Testis (tissue), 3 donors: ENCODE measurements around the gene PLEKHA7. TPM values are rescaled to one million over a fixed set of nuclear protein-coding genes. Genes with fewer than 3 reads are reported as not detected.

Experiments used
- DNase-seq: peaks from one replicate; pipeline ENCODE4 v3.0.0-alpha.2; 2019
- H3K27ac ChIP-seq, 2 donors: fragments of 200-600 bp; sonication (generic); one replicate each; pipeline ENCODE4 v1.5.1; 2019
- H3K27me3 ChIP-seq: fragments of 200-600 bp; sonication (generic); one replicate; pipeline ENCODE4 v1.5.1; 2019
- H3K36me3 ChIP-seq: fragments of 200-600 bp; sonication (generic); one replicate; pipeline ENCODE4 v1.5.1; 2017; ENCODE audit warnings: low read depth; ENCODE audit errors: missing control alignments
- H3K4me1 ChIP-seq: fragments of 200-600 bp; sonication (generic); one replicate; pipeline ENCODE4 v1.5.1; 2019
- H3K4me3 ChIP-seq, 2 donors: fragments of 200-600 bp; sonication (generic); one replicate each; pipeline ENCODE4 v1.5.1; 2017 to 2019
- H3K9me3 ChIP-seq: fragments of 200-600 bp; sonication (generic); one replicate; pipeline ENCODE4 v1.5.1; 2017
- POLR2A ChIP-seq: fragments of 450-650 bp; IDR thresholded peaks from one replicate; pipeline ENCODE4 v1.6.1; 2017; ENCODE audit warnings: antibody characterized with exemption, mild to moderate bottlenecking, moderate library complexity
- WGBS, 2 donors: methylation state at CpG; one replicate each; pipeline ENCODE4 v1.1.5; 2018; 5-methylcytosine and 5-hydroxymethylcytosine counted together
- intact Hi-C: fragments of 100-400 bp; cut with DNase I; formaldehyde crosslinking; loops from one replicate; pipeline ENCODE4 v1.15.1; 2023; ENCODE audit warnings: low total_unique reads
- polyA plus RNA-seq: library from polyadenylated mRNA; stranded (reverse); fragments of 350-450 nt; fragmentation: Illumina TruSeq; extraction: RNeasy Lipid Tissue Mini Kit (QIAGEN cat#74804); gene quantifications from one replicate; pipeline ENCODE4 v1.2.3, GENCODE V29; 2014; ENCODE audit warnings: low read depth, low replicate concordance; ENCODE audit not compliant: insufficient read depth
- total RNA-seq, 2 donors: library from RNA; depleted of rRNA; stranded (reverse); fragments of >200 nt; gene quantifications; one replicate each; pipeline ENCODE4 v1.2.3, GENCODE V29; 2016
- TF ChIP-seq, protein P1 (sequence below), 3 experiments: fragments of 450-650 bp in 2 of 3; fragments of 200-600 bp in 1 of 3; sonication (generic) in 1 of 3; IDR thresholded peaks; one replicate each; pipeline ENCODE4 v1.5.1; 2016 to 2019; ENCODE audit warnings: antibody characterized with exemption in 3 of 3, mild to moderate bottlenecking in 2 of 3, moderate library complexity in 1 of 3

PLEKHA7 gene
- total and polyA plus RNA-seq, 3 donors from 2014 or later, result 33.0 to 64.9 (median 63.9) TPM

- intact Hi-C loops, result no loop called here
- no peaks in the 10 kb centered on the region for H3K9me3 ChIP-seq
- H3K4me1 ChIP-seq, result peaks cover 31% of the 10 kb centered on the region
- no peaks in the 10 kb centered on the region for H3K36me3 ChIP-seq
- H3K27me3 ChIP-seq, result no peaks in the 10 kb centered on the region
- peak; percentile 45 for DNase-seq
- H3K27ac ChIP-seq, result peak overlapping the region; percentile 18 to 44
- TF ChIP-seq, protein P1, sequence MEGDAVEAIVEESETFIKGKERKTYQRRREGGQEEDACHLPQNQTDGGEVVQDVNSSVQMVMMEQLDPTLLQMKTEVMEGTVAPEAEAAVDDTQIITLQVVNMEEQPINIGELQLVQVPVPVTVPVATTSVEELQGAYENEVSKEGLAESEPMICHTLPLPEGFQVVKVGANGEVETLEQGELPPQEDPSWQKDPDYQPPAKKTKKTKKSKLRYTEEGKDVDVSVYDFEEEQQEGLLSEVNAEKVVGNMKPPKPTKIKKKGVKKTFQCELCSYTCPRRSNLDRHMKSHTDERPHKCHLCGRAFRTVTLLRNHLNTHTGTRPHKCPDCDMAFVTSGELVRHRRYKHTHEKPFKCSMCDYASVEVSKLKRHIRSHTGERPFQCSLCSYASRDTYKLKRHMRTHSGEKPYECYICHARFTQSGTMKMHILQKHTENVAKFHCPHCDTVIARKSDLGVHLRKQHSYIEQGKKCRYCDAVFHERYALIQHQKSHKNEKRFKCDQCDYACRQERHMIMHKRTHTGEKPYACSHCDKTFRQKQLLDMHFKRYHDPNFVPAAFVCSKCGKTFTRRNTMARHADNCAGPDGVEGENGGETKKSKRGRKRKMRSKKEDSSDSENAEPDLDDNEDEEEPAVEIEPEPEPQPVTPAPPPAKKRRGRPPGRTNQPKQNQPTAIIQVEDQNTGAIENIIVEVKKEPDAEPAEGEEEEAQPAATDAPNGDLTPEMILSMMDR (IDR thresholded peaks at IDR 0.05), result no peak
- TF ChIP-seq POLR2A, result no peak
- WGBS, 2 donors, result 44 to 49% methylated on average over 4 to 5 of the region's 5 CpGs
- H3K4me3 ChIP-seq, result no peak overlapping the region
Measured at GRCh38 chr11:16986434-16987204, 27.6 kb downstream of the PLEKHA7 start.

GRCh38 chr11:16985297-16985696 lies 28.9 kb downstream of the PLEKHA7 start:
- H3K4me1 ChIP-seq, result peaks cover 37% of the 10 kb centered on the region
- DNase-seq, result no peak

GRCh38 chr11:16984229-16984628 lies 30.0 kb downstream of the PLEKHA7 start:
- H3K4me3 ChIP-seq, result no peak overlapping the region
- H3K4me1 ChIP-seq, result peaks cover 39% of the 10 kb centered on the region
- H3K27me3 ChIP-seq, result no peaks in the 10 kb centered on the region
- no peaks in the 10 kb centered on the region for H3K9me3 ChIP-seq
- no peak overlapping the region for H3K27ac ChIP-seq
- intact Hi-C loops, result no loop called here
- TF ChIP-seq, protein P1 (IDR thresholded peaks at IDR 0.05), result no peak
- no peak for TF ChIP-seq POLR2A
- H3K36me3 ChIP-seq, result no peaks in the 10 kb centered on the region
- WGBS, 2 donors, result 78 to 83% methylated on average over 2 of the region's 2 CpGs
- DNase-seq, result no peak

More at GRCh38 chr11:16985297-16985696, 28.9 kb downstream of the PLEKHA7 start:
- no peaks in the 10 kb centered on the region for H3K27me3 ChIP-seq
- no peaks in the 10 kb centered on the region for H3K36me3 ChIP-seq
- intact Hi-C loops, result no loop called here
- no peak overlapping the region for H3K27ac ChIP-seq
- TF ChIP-seq, protein P1 (IDR thresholded peaks at IDR 0.05), result no peak
- no peak for TF ChIP-seq POLR2A
- no peaks in the 10 kb centered on the region for H3K9me3 ChIP-seq
- no peak overlapping the region for H3K4me3 ChIP-seq
- WGBS, 2 donors, result 84 to 88% methylated on average over 4 of the region's 4 CpGs

DNA sequence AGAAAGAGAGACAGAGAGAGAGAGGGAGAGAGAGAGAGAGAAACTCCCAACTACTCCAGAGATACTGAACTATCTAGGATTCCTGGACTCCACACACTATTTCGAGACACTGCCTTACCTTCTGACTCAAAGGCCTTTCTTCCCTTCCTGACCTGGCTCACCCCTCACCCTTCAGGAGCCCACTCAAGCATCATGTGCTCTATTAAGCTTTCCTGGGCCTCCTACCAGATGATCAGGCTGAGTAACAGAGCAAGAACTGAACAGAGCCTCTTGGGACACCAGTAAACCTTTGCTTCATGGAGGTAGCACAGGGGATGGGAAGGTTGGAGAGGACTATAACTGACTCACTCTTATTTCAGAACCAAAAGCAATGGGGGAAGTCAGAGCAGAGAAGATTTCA lies 31.4 kb downstream of the PLEKHA7 start:
- Histone ChIP-seq H3K27me3 (no peaks in the 10 kb centered on the region), H3K36me3 (no peaks in the 10 kb centered on the region), H3K9me3 (no peaks in the 10 kb centered on the region), H3K27ac (peak overlapping the region; percentile 48 to 51), H3K4me1 (peaks cover 39% of the 10 kb centered on the region), H3K4me3 (no peak overlapping the region)
- intact Hi-C loops, result no loop called here
- DNase-seq, result no peak
- 74 to 86% methylated on average over 1 of the region's 1 CpG for WGBS, 2 donors
- TF ChIP-seq, protein P1 (IDR thresholded peaks at IDR 0.05), result no peak
- no peak for TF ChIP-seq POLR2A

DNA sequence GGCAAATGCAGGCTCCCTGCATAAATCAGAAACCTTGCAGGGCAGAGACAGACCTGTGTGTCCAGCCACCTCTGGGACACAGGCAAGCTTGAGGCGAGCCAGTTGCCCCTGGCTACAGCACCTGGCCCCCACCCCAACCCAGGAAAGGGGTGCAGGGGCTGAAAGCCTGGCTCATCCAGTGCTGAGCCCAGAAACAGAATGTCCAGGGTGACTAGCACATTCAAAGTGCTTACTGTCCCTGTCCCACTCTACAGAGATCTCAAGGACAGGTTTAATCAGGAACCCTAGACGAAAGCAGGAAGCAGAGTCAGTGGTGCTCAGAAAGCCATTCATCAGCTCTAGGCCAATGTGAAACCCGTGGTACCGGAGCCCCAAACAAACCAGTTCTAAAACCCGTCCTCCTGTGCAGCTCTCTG lies 31.9 kb downstream of the PLEKHA7 start:
- peak overlapping the region; percentile 48 to 51 for H3K27ac ChIP-seq
- H3K4me3 ChIP-seq, result no peak overlapping the region
- WGBS, 2 donors, result 50 to 86% methylated on average over 4 to 5 of the region's 5 CpGs
- H3K9me3 ChIP-seq, result no peaks in the 10 kb centered on the region
- no peaks in the 10 kb centered on the region for H3K27me3 ChIP-seq
- no peaks in the 10 kb centered on the region for H3K36me3 ChIP-seq
- peaks cover 36% of the 10 kb centered on the region for H3K4me1 ChIP-seq
- peak; percentile 37 for DNase-seq
- intact Hi-C loops, result no loop called here
- no peak for TF ChIP-seq POLR2A
- TF ChIP-seq, protein P1 (IDR thresholded peaks at IDR 0.05), result no peak
